Stimulated activated CD4-positive, alpha-beta T cell treated with anti-CD3 and anti-CD28 coated beads, Interleukin-4, amount 100 ng/mL, for 48 hours (primary cell): ENCODE data around the gene NKD1.

ENCODE experiments used
- DNase-seq, 2 donors: peaks; one replicate each; pipeline ENCODE4 v3.0.0-alpha.2; 2020; ENCODE audit warnings: low read depth in 2 of 2

The NKD1 gene

DNA sequence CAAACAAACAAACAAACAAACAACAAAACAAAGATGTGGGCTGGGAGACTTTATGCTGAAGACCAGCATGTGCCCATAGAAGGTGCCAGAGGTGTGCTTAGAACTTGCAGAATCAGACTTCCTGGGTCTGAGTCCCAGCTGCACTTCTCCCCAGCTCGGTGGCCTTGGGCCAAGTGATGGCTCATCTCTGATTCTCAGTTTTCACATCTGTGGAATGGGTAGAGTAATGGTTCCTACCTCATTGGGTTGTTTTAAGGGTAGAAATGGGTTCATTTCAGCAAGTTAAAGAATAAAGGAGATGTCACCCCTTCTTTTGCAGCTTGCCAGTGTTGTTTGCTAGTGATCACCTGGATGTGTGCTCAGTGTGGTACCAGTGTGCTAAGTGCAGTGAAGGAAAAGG is 10.7 kb downstream of the NKD1 start:
- no peak for DNase-seq

DNA sequence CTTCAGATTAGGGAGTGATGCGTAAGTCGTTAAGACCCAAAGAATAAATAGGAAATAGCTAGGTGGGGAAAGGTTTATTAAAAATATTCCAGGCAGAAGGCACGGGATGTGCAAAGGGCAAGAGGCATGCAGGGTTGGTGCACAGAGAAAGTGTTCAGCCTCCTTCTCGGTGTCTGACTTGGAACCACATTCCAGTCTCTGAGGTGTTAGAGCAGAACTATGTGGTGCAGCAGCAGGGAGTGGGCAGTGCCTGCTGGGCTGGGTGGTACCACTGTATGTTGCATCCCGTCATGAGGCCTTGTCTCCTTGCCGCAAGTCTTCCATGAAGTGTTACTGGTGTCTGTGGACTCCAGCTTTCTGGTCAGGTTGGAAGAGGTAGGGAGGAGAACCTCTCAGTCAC is 11.1 kb downstream of the NKD1 start:
- DNase-seq: no peak

DNA sequence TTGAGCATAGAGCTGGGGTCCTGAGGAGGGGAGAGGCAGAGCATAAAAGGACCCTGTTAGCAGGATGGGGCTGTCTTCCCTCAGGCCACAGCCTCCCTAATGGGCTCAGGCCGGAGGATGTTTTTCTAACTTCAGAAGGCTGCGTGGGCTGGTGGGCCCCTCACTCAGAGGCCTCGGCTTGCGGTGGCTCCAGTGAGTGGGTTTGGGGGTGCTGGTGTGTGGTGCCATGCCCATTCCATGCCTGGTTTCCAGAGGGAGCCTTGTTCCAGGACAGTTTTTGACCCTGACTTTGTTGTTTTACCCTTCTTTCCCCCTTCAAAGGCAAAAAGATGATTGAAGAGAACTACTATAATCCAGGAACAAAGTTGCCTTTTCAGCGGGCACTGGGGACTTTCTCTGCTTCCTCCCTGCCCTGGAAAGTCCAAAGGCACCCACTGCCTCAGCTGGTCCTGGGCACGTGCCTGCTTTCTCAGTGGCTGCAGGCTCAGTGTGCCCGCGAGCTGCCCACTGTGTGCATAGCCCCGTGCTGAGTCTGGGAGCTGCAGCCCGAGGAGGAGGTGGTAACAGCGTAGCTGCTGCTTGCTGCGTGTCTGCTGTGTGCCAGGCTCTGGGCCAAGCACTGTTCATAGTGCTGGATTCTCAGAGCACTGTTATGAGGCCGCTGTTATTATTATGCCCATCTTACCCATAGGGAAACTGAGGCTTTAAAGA is 11.8 kb downstream of the NKD1 start:
- DNase-seq: no peak

DNA sequence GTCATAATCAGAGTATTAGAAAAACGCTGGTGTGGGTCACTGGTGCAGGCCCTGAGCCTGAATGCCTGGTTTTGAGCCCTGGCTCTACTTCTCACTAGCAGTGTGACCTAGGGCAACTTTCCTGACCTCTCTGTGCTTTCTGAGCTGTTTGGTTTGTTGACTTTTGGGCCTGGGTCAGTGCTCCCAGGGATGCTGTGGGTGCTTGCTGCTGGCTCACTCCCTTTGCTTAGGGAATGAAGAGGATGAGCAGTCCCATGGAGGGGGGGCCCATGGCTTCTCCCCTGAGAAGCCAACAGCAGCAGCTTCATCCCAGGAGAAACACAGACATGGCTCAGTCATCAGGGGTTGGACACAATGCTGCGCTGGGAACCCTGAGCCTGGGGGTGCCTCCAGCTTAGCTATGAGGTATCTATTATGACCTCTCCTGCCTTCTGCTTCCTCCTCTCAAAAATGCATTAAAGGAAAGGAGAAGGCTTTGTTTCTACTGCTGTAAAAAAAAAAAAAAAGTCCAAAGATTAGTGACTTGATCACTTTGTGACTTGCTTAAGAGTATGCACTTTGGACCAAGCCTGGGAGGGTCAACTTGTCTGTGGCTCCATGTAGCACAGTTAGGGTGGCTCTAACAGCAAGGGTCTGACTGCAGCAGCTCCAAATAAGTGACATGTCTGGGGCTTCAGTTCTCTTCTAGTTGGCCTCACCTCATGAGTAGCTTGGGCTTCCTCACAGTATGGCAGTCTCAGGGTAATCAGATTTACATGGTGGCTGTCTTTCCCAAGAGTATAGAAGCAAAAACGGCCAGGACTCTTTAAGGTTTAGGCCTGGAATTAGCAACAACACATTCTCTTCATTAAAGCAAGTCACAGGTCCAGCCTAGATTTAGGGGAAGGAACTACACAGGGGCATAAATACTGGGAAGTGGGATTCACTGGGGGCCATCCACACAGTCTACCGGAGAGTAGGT is 13.0 kb downstream of the NKD1 start:
- no peak for DNase-seq

DNA sequence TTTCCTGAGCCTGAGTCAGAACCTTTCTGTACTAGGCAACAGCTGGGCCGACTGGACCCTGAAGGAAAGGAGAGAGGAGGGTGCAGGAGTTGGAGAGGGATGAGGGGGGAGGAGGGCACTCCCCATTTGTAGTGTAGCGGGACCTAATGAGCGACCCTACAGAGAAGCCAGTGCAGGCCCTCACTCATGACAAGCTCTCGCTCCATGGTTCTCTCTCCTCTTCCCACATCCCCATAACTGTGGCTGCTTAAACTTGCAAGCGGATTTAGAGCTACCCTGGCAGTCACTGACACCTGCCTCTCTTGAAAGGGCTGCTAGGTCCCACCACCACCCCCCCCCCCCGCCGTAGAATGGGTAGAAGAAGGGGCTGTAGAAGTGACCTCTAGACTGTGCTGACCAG is 14.5 kb downstream of the NKD1 start:
- no peak for DNase-seq

DNA sequence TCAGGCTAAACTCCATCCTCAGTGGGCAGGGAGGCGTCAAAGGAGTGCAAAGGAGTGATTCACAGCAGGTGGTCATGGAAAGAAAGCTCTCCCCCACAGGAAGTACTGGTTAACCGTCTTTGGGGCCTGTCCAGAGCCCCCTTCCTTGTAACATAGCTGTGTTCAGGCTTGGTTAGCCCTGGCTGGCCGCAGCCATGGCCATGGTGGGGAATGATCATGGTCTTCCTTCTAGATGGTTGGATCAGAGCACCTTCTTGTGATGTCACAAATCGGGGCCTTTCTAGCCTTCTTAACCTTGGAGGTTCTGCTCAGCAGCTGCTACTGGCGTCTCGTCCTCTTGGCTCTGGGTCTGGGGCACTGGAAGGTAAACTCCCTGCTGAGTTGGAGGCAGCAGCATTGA is 15.8 kb downstream of the NKD1 start:
- DNase-seq: no peak

DNA sequence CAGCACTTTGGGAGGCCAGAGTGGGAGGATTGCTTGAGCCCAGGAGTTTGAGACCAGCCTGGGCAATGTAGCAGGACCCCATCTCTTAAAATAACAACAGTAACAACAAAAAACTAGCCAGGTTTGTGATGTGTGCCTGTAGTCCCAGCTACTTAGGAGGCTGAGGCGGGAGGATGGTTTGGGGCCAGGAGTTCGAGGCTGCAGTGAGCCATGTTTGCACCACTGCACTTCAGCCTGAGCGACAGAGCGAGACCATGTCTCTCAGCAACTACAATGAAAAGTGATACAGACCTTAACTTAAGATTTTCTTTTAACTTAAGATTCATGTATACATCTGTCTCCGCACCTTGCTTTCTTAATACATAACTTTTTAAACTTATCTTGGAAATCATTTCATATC is 17.2 kb downstream of the NKD1 start:
- DNase-seq: no peak

DNA sequence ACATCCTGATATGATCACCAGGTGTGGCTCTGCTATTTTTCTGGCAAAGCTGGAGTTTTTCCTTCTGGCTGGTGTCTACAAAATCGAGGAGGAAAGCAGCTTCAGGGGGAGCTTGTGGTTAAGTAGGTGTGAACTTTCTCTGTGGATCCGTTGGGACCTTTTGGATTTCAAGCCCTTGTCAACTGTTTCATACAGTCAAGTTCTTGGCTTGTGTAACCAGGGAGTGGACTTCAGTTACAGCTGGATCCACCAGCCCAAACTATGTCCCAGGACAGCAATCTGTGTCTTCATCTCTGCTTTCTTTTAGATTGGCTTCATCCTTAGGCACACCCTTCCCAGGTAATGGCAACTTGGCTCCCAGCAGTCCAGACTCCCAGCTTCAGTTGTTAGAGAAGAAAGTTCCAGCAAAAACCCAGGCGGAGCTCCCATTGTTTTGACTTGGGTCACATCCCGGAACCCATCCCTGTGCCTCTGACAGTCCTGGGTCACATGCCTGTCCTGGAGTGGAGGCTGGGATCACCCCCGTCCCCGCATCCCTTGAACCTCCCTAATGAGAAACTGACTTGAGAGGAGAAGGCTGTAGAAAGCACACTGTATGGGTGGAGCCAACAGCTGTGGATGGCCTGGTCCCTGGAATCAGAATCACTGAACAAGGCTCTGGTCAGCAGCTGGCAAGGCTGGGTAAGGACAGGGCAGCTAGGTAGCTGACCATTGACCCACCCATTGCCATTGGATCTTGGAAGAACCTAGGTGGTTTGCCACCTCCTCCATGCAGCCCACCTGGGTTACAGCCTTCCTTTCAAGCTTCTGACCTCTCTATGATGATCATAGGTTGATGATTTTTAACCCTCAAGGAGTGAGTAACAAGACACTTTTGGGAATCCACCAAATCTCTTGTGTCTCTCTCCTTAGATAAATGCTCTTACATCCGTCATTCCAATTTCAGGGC is 18.1 kb downstream of the NKD1 start:
- no peak for DNase-seq

DNA sequence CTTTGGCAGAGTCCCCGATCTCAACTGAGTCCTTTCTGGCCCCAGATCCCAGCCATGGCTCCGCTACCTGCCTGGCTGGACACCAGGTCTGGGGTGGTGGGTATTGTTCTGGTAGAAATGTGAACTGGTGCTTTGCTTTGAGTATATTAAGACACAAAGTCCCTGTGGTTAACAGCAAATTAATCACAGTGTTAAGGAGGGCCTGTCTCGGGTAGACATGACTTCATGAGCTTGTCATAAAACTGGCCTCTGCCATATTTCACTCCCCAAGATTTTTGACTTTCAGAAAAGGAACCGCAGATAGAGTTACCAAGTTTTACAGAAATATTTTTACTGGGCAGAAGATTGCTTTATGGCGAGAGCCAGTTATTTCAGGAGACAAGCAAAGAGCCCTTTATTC is 19.5 kb downstream of the NKD1 start:
- no peak for DNase-seq

DNA sequence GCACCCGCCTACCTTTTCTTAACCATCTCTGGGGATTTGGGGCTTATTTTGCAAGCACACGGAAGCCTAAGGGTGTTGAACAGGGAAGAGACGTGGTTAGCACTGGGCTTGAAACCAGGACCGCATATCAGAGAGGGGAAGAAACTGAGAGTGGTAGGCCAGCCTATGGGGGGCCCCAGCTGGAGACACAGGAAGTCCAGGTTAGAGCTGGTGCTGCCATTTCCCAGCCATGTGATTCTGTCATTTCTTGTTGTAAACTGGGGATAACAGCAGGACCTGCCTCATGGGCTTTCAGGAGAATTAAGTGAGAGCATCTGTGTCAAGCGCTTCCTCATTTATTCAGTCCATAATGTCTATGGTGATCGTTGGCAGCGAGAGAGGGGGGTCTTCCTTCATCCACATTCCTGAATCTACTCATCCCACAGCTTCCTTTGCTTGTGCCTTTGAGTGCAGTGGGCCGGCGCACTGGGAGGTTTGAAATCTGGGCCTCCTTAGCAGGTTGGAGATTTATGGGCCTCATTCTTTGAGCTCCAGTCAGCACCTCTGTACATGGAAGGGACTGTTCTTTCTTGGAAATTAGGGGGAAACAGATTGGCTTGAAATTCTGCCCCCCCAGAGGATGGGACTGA is 20.1 kb downstream of the NKD1 start:
- no peak for DNase-seq

DNA sequence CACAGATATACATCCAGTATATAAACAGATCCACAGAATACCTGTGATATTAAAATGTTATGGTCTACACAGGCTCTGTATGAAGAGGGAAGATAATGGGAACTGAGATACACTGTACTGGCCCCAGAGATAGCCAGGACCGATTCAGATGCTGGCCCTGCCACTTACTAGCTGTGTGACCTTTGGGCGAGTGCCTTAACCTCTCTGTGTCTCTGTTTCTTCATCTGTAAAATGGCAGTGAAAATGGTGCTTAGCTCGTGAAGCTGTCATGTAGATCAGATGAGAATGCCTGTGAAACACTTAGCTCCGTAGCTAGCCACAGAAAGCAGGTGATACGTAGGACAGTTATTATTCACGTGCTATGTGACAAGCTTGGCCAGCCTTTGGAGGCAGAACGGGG is 22.2 kb downstream of the NKD1 start:
- no peak for DNase-seq

DNA sequence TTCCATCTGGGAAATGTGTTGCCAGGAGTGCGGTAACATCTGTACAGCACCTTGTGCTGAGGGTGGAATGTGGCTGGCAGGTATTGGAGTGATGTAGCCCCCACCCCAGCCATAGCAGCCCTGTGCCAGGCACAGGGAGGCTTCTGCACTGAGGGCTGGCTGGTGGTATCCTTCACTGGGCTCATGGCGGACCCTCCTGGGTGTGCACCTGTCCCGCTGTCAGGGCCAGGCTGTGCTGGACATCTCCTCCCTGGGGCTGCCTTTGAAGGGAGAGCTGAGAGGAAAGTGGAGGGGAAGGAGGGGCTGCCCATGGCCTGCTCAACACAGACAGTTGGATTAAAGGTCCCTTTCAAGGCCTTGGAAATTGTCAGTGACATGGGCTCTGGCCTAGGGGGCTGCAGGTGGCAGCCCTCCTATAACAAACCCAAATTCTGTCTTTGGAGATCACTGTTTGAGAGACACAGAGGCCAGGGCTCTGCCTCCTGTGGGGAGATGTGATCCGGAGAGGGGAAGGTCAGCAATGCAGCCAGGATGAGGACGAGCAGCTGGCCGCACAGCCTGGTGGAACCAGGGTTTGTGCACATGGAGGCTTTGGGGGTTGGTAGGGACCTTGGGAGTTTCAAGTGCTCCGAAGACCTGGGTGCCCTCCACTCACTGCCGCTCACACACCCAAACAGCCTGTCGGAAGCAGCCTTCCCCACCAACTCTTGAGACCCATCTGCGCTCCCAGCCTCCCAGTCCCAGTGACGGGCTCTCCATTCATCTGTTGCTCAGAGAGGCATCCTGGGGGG is 22.8 kb downstream of the NKD1 start:
- DNase-seq: no peak

DNA sequence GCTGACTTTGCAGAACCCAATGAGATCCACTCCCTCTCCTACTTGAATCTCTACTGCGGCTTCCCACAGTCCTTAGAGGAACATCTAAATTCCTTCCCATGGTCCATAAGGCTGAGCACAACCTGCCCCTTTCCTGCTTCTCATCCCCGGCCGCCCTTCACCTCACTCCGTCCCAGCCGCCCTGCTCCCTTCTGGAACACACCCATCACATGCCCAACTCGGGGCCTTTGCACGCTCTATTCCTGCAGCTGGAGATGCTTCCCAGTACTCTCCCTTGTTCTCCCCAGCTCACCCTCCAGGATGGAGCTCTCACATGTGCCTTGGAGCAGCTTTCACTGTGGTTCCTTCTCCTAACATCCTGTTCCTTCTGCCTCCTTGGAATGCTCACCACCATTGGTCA is 23.6 kb downstream of the NKD1 start:
- no peak for DNase-seq

DNA sequence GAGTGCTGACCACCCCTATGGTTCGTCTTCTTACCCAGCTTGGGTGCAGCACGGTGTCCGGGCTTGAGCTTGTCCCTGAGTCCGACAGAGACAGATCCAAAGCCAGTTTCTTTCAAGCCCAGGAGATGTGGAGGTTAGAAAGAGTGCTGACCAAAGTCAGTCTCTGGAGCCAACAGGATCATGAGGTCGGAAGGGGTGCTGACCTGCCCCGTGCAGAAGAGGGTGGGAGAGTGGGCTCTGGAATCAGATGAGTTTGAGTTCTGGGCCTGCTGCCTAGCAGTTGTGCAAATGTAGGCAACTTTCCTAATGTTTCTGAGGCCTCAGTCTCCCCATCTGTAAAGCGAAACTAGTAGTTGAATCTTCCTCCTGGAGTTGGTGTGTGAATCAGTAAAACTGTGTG is 24.5 kb downstream of the NKD1 start:
- no peak for DNase-seq

DNA sequence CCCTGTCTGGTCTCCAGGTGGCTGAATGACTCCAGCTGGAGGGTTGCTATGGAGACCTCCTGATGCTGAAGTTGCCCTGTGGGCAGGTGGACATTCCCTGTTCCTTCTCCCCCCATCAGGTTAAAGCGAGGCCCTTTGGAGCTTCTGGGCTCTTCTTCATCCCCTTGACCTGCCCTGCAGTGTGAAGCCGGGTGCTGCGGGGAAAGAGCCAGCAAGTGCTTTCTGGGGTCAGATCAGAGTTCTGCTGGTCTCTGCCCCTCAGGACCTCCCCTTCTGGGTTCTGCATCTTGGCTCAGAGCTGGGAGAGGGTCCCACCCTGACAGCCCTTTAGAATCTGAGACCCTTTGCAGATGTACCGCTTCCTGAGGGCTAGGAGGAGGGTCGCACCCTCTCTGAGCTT is 25.1 kb downstream of the NKD1 start:
- DNase-seq: no peak

DNA sequence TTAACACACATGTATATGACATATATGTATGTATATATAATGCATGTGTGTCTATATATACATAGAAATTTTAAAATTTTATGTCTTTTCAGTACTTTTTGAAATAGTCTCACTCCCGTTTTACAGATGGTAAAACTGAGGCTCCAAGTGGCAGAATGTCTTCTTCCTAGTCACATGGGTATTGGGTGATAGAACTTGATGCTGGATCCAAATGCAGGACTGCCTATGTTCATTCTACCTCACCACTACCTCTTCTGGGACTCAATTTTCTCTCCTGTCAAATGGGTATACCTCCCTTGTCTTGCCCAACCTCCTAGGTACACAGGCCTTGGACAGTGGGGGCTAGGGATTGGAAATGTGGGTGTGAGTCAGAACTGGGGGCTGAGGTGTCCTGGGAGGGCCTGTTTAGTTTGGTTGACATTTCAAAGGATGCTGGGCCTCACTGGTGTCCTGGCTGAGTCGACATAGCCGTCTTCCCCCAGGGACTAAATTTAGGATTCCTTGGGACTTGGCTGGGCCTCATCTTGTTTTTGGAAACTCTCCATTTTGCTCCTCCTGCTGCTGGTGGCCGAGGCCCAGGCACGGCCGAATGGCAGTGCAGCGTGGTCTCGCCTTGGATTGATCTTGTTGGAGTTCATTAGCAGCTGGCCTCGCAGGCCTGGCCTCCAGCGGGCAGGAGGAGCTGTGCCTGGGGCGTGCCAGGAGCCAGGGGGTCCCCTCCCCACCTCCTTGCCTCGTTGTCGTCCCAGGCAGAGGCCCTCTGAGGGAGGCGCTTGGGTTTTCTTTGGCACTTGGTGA is 25.9 kb downstream of the NKD1 start:
- no peak for DNase-seq

DNA sequence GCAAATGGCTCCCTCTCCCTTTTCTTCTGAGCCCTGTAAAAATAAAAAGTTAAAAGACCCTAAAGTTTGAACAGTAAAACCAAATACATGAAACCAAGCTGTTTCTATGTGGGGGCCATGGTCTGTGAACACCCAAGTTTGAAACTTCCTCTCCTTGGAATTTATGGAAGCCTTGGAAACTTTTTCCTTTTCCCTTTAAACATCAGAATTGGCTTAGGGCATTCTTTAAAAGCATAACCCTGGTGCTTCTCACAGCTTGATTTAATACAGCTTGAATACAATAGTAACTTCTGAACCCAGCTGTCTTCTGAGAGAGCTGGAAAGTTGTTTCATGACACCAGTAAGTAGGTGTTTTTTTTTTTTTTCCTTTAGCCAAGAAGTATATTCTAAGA is 26.5 kb downstream of the NKD1 start:
- DNase-seq: no peak

DNA sequence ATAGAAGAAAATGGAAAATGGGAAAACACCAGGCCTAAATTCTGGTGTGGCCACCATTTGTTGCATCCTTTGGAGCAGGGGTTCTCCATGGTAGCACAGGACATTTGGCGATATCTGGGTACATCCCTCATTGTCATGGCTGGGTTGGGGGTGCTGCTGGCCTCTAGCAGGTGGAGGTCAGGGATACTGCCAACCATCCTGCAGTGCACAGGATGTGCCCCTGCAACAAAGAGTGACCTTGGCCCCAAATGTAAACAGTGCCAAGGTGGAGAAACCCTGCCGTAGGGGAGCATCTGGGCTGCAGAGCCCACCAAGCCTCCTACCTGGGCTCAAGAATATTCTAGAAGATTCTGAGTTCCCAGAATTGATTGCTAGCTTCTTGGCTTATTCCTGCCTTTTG is 27.5 kb downstream of the NKD1 start:
- no peak for DNase-seq

DNA sequence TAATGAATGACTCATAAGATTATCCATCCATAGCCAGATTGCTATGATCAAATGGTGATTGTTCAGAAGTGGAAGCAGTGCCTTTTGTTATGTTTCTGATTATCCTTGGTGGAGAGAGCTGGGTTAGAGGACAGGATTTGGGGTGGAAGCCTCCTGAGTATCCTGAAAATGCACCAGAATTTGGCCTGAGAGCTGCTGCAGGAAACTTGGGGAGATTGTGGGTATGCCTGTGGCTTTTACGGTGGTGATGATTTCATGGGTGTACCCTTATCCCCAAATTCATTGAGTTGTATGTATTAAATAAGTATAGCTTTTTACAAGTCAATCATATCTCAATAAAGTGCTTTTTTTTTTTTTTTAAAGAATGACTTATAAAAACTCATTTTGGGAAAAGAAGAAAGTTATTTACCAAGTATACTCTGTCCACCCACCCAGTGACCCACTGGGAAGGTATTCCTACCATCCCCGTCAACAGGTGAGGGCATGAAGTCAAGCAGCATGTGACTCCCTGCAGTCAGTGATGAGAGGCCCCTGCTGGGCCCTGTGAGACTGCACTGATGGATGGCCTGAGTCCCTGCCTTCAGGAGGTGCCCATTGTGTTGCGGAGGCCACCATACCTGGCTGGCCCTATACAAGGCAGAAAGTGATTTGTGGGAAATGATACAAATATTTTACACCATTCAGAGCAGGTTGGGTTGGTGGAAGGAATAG is 28.4 kb downstream of the NKD1 start:
- no peak for DNase-seq
